ENCODE data around the gene MAPRE2. TPM values are rescaled to one million over a fixed set of nuclear protein-coding genes. Genes with fewer than 3 reads are reported as not detected.
A peak's percentile ranks its signal among the peaks of the same experiment; 100 is the strongest.

The MAPRE2 gene
- total and polyA plus RNA-seq, 2 of the 13 experiments (the other 11 are each of a cell fraction or from before 2014, with no cell fraction given), result 34.5 to 67.9 TPM

- TF ChIP-seq ZNF646 (CRISPR knock-in tag; IDR thresholded peaks at IDR 0.05) (no peak), PTBP1 (IDR thresholded peaks at IDR 0.05; ENCODE audit: low read depth, low read length, poor library complexity, severe bottlenecking) (no peak), GPN1 (CRISPR knock-in tag; IDR thresholded peaks at IDR 0.05; ENCODE audit: borderline replicate concordance) (no peak), SMAD1 (CRISPR knock-in tag; IDR thresholded peaks at IDR 0.05; ENCODE audit: borderline replicate concordance, low read depth) (no peak), MEF2D (CRISPR knock-in tag; IDR thresholded peaks at IDR 0.05) (no peak), ZNF740 (CRISPR knock-in tag; IDR thresholded peaks at IDR 0.05) (no peak), ZBED4 (CRISPR knock-in tag; IDR thresholded peaks at IDR 0.05; ENCODE audit: borderline replicate concordance) (no peak), ZNF33A (CRISPR knock-in tag; IDR thresholded peaks at IDR 0.05; ENCODE audit: borderline replicate concordance) (no peak), SOX6 (IDR thresholded peaks at IDR 0.05) (no peak), SOX6 (CRISPR knock-in tag; IDR thresholded peaks at IDR 0.05) (0 out of 2 replicates have a peak, but pooled peaks have one; percentile 20), ZNF839 (CRISPR knock-in tag; IDR thresholded peaks at IDR 0.05; ENCODE audit: borderline replicate concordance) (no peak), ZBTB21 (CRISPR knock-in tag; IDR thresholded peaks at IDR 0.05) (peak; percentile 93), ZNF441 (CRISPR knock-in tag; IDR thresholded peaks at IDR 0.05; ENCODE audit: borderline replicate concordance) (no peak), ZNF512 (CRISPR knock-in tag; IDR thresholded peaks at IDR 0.05) (no peak), FOXC1 (CRISPR knock-in tag; IDR thresholded peaks at IDR 0.05; ENCODE audit: borderline replicate concordance) (no peak), HOXA3 (CRISPR knock-in tag; IDR thresholded peaks at IDR 0.05) (peak; percentile 39; the same call in 1 of the 2 replicates)
Measured at GRCh38 chr18:35085450-35086380, 44.5 kb downstream of the MAPRE2 start (continued).

All from HepG2 (cell line).